HCT116 (cell line): ENCODE results near the gene ABCA6.

ENCODE experiments used
- CTCF ChIP-seq, 3 experiments: fragments of 200-600 bp in 1 of 3; sonication (generic) in 1 of 3; IDR thresholded peaks in 2 of 3; conservative IDR thresholded peaks in 1 of 3; 2 replicates each; pipeline ENCODE4 v1.5.1; 2012 to 2017; ENCODE audit warnings: low read depth in 2 of 3, low read length in 2 of 3, antibody characterized with exemption in 1 of 3, borderline replicate concordance in 1 of 3, control low read depth in 1 of 3, mild to moderate bottlenecking in 1 of 3, mixed read lengths in 1 of 3, mixed run types in 1 of 3, moderate library complexity in 1 of 3; ENCODE audit not compliant: insufficient read depth in 1 of 3
- EZH2 ChIP-seq: fragments of 200-600 bp; sonication (generic); IDR thresholded peaks from 2 replicates; pipeline ENCODE4 v1.6.1; 2017; ENCODE audit warnings: antibody characterized with exemption, mixed run types
- YY1 ChIP-seq: IDR thresholded peaks from 2 replicates; pipeline ENCODE4 v1.6.1; 2011; ENCODE audit warnings: low read length, low read depth, moderate library complexity, mild to moderate bottlenecking; ENCODE audit not compliant: insufficient replicate concordance; ENCODE audit errors: extremely low read depth
- ZFX ChIP-seq: fragments of 450-650 bp; IDR thresholded peaks from 2 replicates; pipeline ENCODE4 v1.6.1; 2017

DNA sequence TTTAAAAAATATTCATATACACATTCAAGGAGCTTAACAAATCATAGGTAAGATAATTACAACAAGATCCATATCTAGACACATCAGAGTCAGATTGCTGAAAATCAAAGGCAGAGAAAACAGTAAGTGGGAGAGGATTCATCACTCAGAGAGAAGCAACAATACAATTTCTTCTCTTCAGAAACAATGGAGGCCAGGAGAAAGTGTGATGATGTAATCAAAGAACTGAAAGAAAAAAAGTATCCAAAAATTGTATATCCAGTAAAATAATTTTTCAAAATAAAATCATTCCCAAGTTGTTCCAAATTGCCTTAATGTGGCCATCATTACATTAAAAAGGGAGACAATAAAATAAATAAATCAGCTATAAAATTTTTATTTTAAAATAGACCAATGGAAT lies 17.7 kb upstream of the ABCA6 start:
- TF ChIP-seq ZFX (no peak), YY1 (no peak), EZH2 (no peak), CTCF (IDR thresholded peaks at IDR 0.05 in 2 of 3, conservative IDR thresholded peaks at IDR 0.05 in 1 of 3; ENCODE audit: borderline replicate concordance in 1 of 3, insufficient read depth in 1 of 3, low read depth in 2 of 3, low read length in 2 of 3) (no peak)
